Liver (tissue), 9 donors: ENCODE data around the gene RTL1. TPM values are rescaled to one million over a fixed set of nuclear protein-coding genes. Genes with fewer than 3 reads are reported as not detected.

ENCODE experiments used
- DNase-seq: peaks from one replicate; pipeline ENCODE4 v3.0.0-alpha.2; 2017; ENCODE audit warnings: low spot score
- H3K27ac ChIP-seq, 2 donors: one replicate each; pipeline ENCODE4 v1.7.0; 2013; ENCODE audit warnings: inconsistent platforms in 2 of 2, low read length in 2 of 2, control low read depth in 1 of 2, low read depth in 1 of 2, mild to moderate bottlenecking in 1 of 2
- H3K27me3 ChIP-seq, 4 donors: one replicate each; pipeline versions ENCODE4 v1.6.1 to v1.7.0; 2013; ENCODE audit warnings: low read length in 3 of 4, inconsistent platforms in 1 of 4, mild to moderate bottlenecking in 1 of 4, moderate library complexity in 1 of 4; ENCODE audit not compliant: control insufficient read depth in 4 of 4, insufficient read depth in 4 of 4
- H3K36me3 ChIP-seq, 4 donors: one replicate each; pipeline versions ENCODE4 v1.6.1 to v1.7.0; 2013; ENCODE audit warnings: low read length in 3 of 4, mild to moderate bottlenecking in 3 of 4, low read depth in 1 of 4, moderate library complexity in 1 of 4; ENCODE audit not compliant: control insufficient read depth in 4 of 4, insufficient read depth in 3 of 4
- H3K4me1 ChIP-seq, 4 donors: one replicate each; pipeline versions ENCODE4 v1.6.1 to v1.7.0; 2013; ENCODE audit warnings: low read length in 3 of 4, mild to moderate bottlenecking in 3 of 4, moderate library complexity in 1 of 4; ENCODE audit not compliant: control insufficient read depth in 4 of 4, insufficient read depth in 4 of 4
- H3K4me3 ChIP-seq, 3 donors: one replicate each; pipeline versions ENCODE4 v1.6.1 to v1.7.0; 2013; ENCODE audit warnings: low read length in 3 of 3, control low read depth in 1 of 3, low read depth in 1 of 3, mild to moderate bottlenecking in 1 of 3
- H3K9ac ChIP-seq, 2 donors: one replicate each; pipeline ENCODE4 v1.7.0; 2013; ENCODE audit warnings: low read length in 2 of 2, mild to moderate bottlenecking in 2 of 2, moderate library complexity in 2 of 2, control low read depth in 1 of 2, low read depth in 1 of 2
- H3K9me3 ChIP-seq, 4 donors: one replicate each; pipeline versions ENCODE4 v1.6.1 to v1.7.0; 2013; ENCODE audit warnings: low read length in 3 of 4; ENCODE audit not compliant: control insufficient read depth in 4 of 4
- EGR1 ChIP-seq, 2 donors: IDR thresholded peaks; 2 replicates each; pipeline ENCODE4 v1.6.1; 2016 to 2018; ENCODE audit warnings: antibody characterized with exemption in 2 of 2, low read depth in 2 of 2
- FOXA1 ChIP-seq: IDR thresholded peaks from 2 replicates; pipeline ENCODE4 v1.6.1; 2016; ENCODE audit warnings: antibody characterized with exemption
- FOXA2 ChIP-seq: IDR thresholded peaks from 2 replicates; pipeline ENCODE4 v1.6.1; 2016; ENCODE audit warnings: antibody characterized with exemption
- GABPA ChIP-seq, 2 donors: IDR thresholded peaks in 1 of 2; conservative IDR thresholded peaks in 1 of 2; 2 replicates each; pipeline ENCODE4 v1.6.1; 2016; ENCODE audit warnings: antibody characterized with exemption in 2 of 2, mild to moderate bottlenecking in 1 of 2, moderate library complexity in 1 of 2
- HNF4A ChIP-seq, 2 donors: conservative IDR thresholded peaks; 2 replicates each; pipeline ENCODE4 v1.6.1; 2016; ENCODE audit warnings: antibody characterized with exemption in 2 of 2, mild to moderate bottlenecking in 2 of 2
- JUND ChIP-seq, 2 donors: IDR thresholded peaks; 2 replicates each; pipeline ENCODE4 v1.6.1; 2016; ENCODE audit warnings: antibody characterized with exemption in 2 of 2
- NR2F2 ChIP-seq: IDR thresholded peaks from 2 replicates; pipeline ENCODE4 v1.6.1; 2016; ENCODE audit warnings: antibody characterized with exemption
- RAD21 ChIP-seq, 2 donors: IDR thresholded peaks; 2 replicates each; pipeline ENCODE4 v1.6.1; 2016; ENCODE audit warnings: antibody characterized with exemption in 2 of 2, mild to moderate bottlenecking in 2 of 2
- SP1 ChIP-seq: IDR thresholded peaks from 2 replicates; pipeline ENCODE4 v1.6.1; 2018; ENCODE audit warnings: antibody characterized with exemption, mild to moderate bottlenecking
- TAF1 ChIP-seq: conservative IDR thresholded peaks from 2 replicates; pipeline ENCODE4 v1.6.1; 2016; ENCODE audit warnings: antibody characterized with exemption, mild to moderate bottlenecking
- YY1 ChIP-seq: IDR thresholded peaks from 2 replicates; pipeline ENCODE4 v1.6.1; 2016; ENCODE audit warnings: antibody characterized with exemption, mild to moderate bottlenecking
- WGBS: extraction: QIAGEN DNeasy Blood & Tissue Kit; methylation state at CpG from one replicate; pipeline ENCODE4 v1.1.7; 2013; 5-methylcytosine and 5-hydroxymethylcytosine counted together
- polyA plus RNA-seq, 2 donors: library from polyadenylated mRNA; stranded (reverse) in 1 of 2; unstranded in 1 of 2; fragments of 200-250 nt in 1 of 2; fragments of >200 nt in 1 of 2; fragmentation: Nextera tagmentation in 1 of 2; extraction: Ambion mirVana in 1 of 2; gene quantifications; one replicate each; pipeline versions ENCODE4 v1.2.1 to v1.2.3, GENCODE V29; 2013 to 2015
- total RNA-seq, 2 donors: library from RNA; depleted of rRNA; stranded (reverse); fragments of >200 nt; gene quantifications; one replicate each; pipeline ENCODE4 v1.2.3, GENCODE V29; 2014
- TF ChIP-seq, protein P1 (sequence below): fragments of 150-350 bp; IDR thresholded peaks from 2 replicates; pipeline ENCODE4 v1.5.1; 2017; ENCODE audit warnings: improper control_type of control experiment, low read depth, low read length; ENCODE audit not compliant: missing input control
- TF ChIP-seq, protein P2 (sequence below): IDR thresholded peaks from 2 replicates; pipeline ENCODE4 v1.6.1; 2016; ENCODE audit warnings: antibody characterized with exemption
- TF ChIP-seq, protein P3 (sequence below): IDR thresholded peaks from 2 replicates; pipeline ENCODE4 v1.6.1; 2016; ENCODE audit warnings: antibody characterized with exemption, mild to moderate bottlenecking
- TF ChIP-seq, protein P4 (sequence below): IDR thresholded peaks from 2 replicates; pipeline ENCODE4 v1.6.1; 2016; ENCODE audit warnings: antibody characterized with exemption
- donor health status: healthy.
- donor health status: healthy.
- donor health status: healthy.
- donor health status: healthy.
- donor health status: healthy.

The RTL1 gene
- total and polyA plus RNA-seq, 4 donors, result 0.04 to 0.05 TPM; not detected in 2

DNA sequence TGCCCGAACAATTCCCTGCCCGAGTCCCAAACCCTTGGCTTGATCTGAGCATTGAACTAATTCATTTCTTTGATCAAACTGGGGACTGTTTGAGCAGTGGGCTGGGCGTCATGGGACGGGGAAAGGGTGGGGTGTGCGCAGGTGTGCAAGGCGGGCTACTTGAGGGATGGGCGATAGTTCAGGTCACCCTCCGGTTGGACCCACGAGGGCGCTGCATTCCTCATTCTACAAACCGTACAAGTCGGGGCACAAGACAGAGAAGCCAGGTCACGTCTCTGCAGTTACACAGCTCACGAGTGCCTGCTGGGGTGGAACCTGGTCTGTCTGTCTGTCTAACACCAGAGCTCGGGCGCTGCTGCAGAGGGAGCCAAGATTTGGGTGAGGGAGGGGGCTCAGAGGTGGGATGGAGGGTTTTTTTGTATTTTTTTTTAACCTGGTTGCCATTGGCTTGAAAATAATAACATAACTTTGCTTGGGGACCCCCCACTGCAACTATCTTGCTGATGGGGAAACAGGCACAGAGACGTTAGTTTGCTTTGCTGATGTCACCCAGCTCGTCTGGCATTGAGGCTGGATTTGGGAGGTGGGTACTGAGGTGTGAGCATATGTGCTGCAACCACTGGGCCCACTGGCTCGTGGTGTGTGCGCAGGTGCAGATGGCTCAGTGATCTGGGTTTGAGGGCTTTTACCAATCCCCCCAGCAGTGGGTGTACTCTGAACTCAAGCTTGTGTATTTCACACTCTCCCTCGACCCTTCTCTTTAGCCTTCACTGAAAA, 7.6 kb upstream of the RTL1 start:
- H3K27ac ChIP-seq, result no peak overlapping the region
- H3K4me1 ChIP-seq, result peaks cover 0 to 2% (median 0%) of the 10 kb centered on the region in 4 donors
- no peaks in the 10 kb centered on the region for H3K36me3 ChIP-seq
- H3K4me3 ChIP-seq, result no peak overlapping the region
- no peak for DNase-seq
- H3K27me3 ChIP-seq, result peaks cover 0 to 7% (median 0%) of the 10 kb centered on the region in 4 donors
- H3K9me3 ChIP-seq, result no peaks in the 10 kb centered on the region
- no peak overlapping the region for H3K9ac ChIP-seq
- no peak for TF ChIP-seq GABPA (IDR thresholded peaks at IDR 0.05 in 1 of 2, conservative IDR thresholded peaks at IDR 0.05 in 1 of 2)
- no peak for TF ChIP-seq RAD21 (IDR thresholded peaks at IDR 0.05)
- 87% methylated on average over 21 of the region's 21 CpGs for WGBS

DNA sequence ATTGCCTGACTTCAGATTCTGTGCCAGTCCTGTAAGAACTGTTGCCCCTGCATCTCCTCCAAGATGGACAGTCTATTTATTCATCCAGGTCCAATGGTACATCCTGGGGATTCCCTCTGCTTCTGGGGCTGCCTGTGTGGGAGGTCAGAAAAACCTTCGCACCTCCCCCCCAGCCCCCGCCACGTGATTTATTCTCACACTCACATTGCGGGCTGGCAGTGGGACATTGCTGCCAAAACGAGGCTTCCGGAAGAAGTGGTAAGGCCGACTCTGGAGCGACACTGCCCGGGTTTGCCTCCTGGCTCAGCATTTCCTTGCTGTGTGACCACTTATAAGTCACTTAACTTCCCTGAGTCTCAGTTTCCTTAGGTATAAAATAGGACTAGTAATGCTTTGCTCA, 5.9 kb upstream of the RTL1 start:
- peaks cover 0 to 7% (median 0%) of the 10 kb centered on the region in 4 donors for H3K27me3 ChIP-seq
- no peak overlapping the region for H3K9ac ChIP-seq
- DNase-seq, result no peak
- TF ChIP-seq, protein P1, sequence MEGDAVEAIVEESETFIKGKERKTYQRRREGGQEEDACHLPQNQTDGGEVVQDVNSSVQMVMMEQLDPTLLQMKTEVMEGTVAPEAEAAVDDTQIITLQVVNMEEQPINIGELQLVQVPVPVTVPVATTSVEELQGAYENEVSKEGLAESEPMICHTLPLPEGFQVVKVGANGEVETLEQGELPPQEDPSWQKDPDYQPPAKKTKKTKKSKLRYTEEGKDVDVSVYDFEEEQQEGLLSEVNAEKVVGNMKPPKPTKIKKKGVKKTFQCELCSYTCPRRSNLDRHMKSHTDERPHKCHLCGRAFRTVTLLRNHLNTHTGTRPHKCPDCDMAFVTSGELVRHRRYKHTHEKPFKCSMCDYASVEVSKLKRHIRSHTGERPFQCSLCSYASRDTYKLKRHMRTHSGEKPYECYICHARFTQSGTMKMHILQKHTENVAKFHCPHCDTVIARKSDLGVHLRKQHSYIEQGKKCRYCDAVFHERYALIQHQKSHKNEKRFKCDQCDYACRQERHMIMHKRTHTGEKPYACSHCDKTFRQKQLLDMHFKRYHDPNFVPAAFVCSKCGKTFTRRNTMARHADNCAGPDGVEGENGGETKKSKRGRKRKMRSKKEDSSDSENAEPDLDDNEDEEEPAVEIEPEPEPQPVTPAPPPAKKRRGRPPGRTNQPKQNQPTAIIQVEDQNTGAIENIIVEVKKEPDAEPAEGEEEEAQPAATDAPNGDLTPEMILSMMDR, result no peak
- TF ChIP-seq JUND (IDR thresholded peaks at IDR 0.05), result no peak
- no peak for TF ChIP-seq FOXA2
- TF ChIP-seq RAD21 (IDR thresholded peaks at IDR 0.05), result no peak
- no peak for TF ChIP-seq SP1
- TF ChIP-seq YY1, result no peak
- no peak for TF ChIP-seq EGR1 (IDR thresholded peaks at IDR 0.05; ENCODE audit: low read depth in 2 of 2)
- TF ChIP-seq TAF1, result no peak
- TF ChIP-seq, protein P2, sequence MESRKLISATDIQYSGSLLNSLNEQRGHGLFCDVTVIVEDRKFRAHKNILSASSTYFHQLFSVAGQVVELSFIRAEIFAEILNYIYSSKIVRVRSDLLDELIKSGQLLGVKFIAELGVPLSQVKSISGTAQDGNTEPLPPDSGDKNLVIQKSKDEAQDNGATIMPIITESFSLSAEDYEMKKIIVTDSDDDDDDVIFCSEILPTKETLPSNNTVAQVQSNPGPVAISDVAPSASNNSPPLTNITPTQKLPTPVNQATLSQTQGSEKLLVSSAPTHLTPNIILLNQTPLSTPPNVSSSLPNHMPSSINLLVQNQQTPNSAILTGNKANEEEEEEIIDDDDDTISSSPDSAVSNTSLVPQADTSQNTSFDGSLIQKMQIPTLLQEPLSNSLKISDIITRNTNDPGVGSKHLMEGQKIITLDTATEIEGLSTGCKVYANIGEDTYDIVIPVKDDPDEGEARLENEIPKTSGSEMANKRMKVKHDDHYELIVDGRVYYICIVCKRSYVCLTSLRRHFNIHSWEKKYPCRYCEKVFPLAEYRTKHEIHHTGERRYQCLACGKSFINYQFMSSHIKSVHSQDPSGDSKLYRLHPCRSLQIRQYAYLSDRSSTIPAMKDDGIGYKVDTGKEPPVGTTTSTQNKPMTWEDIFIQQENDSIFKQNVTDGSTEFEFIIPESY, result no peak
- H3K4me3 ChIP-seq, result no peak overlapping the region
- H3K36me3 ChIP-seq, result no peaks in the 10 kb centered on the region
- no peaks in the 10 kb centered on the region for H3K9me3 ChIP-seq
- no peaks in the 10 kb centered on the region for H3K4me1 ChIP-seq
- WGBS, result 82% methylated on average over 9 of the region's 9 CpGs
- no peak overlapping the region for H3K27ac ChIP-seq

DNA sequence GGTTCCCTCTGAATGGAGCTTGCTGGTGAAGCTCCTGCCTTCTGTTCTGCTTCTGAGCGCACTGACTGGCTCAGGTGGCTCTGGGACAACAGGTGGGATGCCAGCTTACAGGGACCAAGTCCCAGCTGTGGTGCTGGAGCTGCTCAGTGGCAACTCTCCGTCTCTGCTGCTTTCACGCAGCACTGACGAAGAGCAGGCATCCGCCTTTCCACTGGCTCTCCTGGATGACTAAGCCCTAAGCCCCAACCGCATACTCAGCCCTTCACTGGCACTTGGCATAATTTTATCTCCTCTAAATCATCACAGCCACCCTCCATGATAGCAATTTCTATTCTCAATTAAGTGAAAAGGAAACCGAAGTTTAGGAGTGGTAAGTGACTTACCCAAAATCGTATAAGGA, 3.7 kb upstream of the RTL1 start:
- Histone ChIP-seq H3K36me3 (no peaks in the 10 kb centered on the region), H3K27me3 (peaks cover 0 to 7% (median 1%) of the 10 kb centered on the region in 4 donors)
- 85% methylated on average over 8 of the region's 8 CpGs for WGBS
- TF ChIP-seq GABPA (IDR thresholded peaks at IDR 0.05 in 1 of 2, conservative IDR thresholded peaks at IDR 0.05 in 1 of 2) (no peak), FOXA2 (no peak), FOXA1 (no peak), YY1 (no peak), NR2F2 (no peak), HNF4A (conservative IDR thresholded peaks at IDR 0.05) (no peak), JUND (IDR thresholded peaks at IDR 0.05) (no peak), RAD21 (IDR thresholded peaks at IDR 0.05) (no peak), SP1 (no peak)
- TF ChIP-seq, protein P2, result no peak
- TF ChIP-seq, protein P3, sequence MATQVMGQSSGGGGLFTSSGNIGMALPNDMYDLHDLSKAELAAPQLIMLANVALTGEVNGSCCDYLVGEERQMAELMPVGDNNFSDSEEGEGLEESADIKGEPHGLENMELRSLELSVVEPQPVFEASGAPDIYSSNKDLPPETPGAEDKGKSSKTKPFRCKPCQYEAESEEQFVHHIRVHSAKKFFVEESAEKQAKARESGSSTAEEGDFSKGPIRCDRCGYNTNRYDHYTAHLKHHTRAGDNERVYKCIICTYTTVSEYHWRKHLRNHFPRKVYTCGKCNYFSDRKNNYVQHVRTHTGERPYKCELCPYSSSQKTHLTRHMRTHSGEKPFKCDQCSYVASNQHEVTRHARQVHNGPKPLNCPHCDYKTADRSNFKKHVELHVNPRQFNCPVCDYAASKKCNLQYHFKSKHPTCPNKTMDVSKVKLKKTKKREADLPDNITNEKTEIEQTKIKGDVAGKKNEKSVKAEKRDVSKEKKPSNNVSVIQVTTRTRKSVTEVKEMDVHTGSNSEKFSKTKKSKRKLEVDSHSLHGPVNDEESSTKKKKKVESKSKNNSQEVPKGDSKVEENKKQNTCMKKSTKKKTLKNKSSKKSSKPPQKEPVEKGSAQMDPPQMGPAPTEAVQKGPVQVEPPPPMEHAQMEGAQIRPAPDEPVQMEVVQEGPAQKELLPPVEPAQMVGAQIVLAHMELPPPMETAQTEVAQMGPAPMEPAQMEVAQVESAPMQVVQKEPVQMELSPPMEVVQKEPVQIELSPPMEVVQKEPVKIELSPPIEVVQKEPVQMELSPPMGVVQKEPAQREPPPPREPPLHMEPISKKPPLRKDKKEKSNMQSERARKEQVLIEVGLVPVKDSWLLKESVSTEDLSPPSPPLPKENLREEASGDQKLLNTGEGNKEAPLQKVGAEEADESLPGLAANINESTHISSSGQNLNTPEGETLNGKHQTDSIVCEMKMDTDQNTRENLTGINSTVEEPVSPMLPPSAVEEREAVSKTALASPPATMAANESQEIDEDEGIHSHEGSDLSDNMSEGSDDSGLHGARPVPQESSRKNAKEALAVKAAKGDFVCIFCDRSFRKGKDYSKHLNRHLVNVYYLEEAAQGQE, result no peak
- TF ChIP-seq, protein P4, sequence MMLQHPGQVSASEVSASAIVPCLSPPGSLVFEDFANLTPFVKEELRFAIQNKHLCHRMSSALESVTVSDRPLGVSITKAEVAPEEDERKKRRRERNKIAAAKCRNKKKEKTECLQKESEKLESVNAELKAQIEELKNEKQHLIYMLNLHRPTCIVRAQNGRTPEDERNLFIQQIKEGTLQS, result no peak

More for the DNA sequence above, 3.7 kb upstream of the RTL1 start:
- H3K4me1 ChIP-seq, result no peaks in the 10 kb centered on the region
- no peak overlapping the region for H3K27ac ChIP-seq
- DNase-seq, result no peak
- no peaks in the 10 kb centered on the region for H3K9me3 ChIP-seq
- no peak overlapping the region for H3K4me3 ChIP-seq
- H3K9ac ChIP-seq, result no peak overlapping the region
